CD14-positive monocyte (primary cell): ENCODE data around the gene PLPP2. TPM values are rescaled to one million over a fixed set of nuclear protein-coding genes. Genes with fewer than 3 reads are reported as not detected.

Experiments used
- DNase-seq, 3 donors: peaks; one replicate each; pipeline ENCODE4 v3.0.0-alpha.2; 2011 to 2022
- H2AFZ ChIP-seq: 2 replicates; pipeline ENCODE4 v1.6.0; 2012; ENCODE audit warnings: mild to moderate bottlenecking, low read depth, low read length, inconsistent platforms; ENCODE audit not compliant: insufficient read depth, poor library complexity, severe bottlenecking
- H3K27ac ChIP-seq, 2 donors: 1 replicate in 1 of 2; 2 replicates in 1 of 2; pipeline ENCODE4 v1.5.1; 2012 to 2013; ENCODE audit warnings: low read length in 2 of 2, control low read depth in 1 of 2, inconsistent platforms in 1 of 2, low read depth in 1 of 2, mild to moderate bottlenecking in 1 of 2
- H3K27me3 ChIP-seq, 2 donors: one replicate each; pipeline versions ENCODE4 v1.6.0 to v1.6.1; 2011 to 2013; ENCODE audit warnings: low read length in 2 of 2; ENCODE audit not compliant: control insufficient read depth in 2 of 2, insufficient read depth in 2 of 2
- H3K36me3 ChIP-seq, 2 donors: replicated peaks in 1 of 2; 1 replicate in 1 of 2; 2 replicates in 1 of 2; pipeline versions ENCODE4 v1.5.1 to v1.6.1; 2012 to 2013; ENCODE audit warnings: low read length in 2 of 2, control low read depth in 1 of 2, inconsistent platforms in 1 of 2, mild to moderate bottlenecking in 1 of 2; ENCODE audit not compliant: insufficient read depth in 2 of 2, control insufficient read depth in 1 of 2
- H3K4me1 ChIP-seq, 2 donors: 1 replicate in 1 of 2; 2 replicates in 1 of 2; pipeline versions ENCODE4 v1.5.1 to v1.6.1; 2012 to 2013; ENCODE audit warnings: low read length in 2 of 2, control low read depth in 1 of 2, inconsistent platforms in 1 of 2, mild to moderate bottlenecking in 1 of 2, moderate library complexity in 1 of 2; ENCODE audit not compliant: insufficient read depth in 2 of 2, control insufficient read depth in 1 of 2
- H3K4me2 ChIP-seq: replicated peaks from 2 replicates; pipeline ENCODE3; 2012; ENCODE audit warnings: low read length, moderate library complexity, mild to moderate bottlenecking; ENCODE audit not compliant: poor library complexity, severe bottlenecking; ENCODE audit errors: extremely low read depth
- H3K4me3 ChIP-seq, 3 experiments: fragments of 200-600 bp in 1 of 3; sonication (generic) in 1 of 3; replicated peaks in 1 of 3; 1 replicate in 2 of 3; 2 replicates in 1 of 3; pipeline ENCODE4 v1.5.1; 2011 to 2013; ENCODE audit warnings: low read length in 3 of 3, mild to moderate bottlenecking in 3 of 3, control low read depth in 2 of 3, low read depth in 2 of 3, inconsistent platforms in 1 of 3, moderate library complexity in 1 of 3
- H3K79me2 ChIP-seq: 2 replicates; pipeline ENCODE4 v1.6.0; 2012; ENCODE audit warnings: mild to moderate bottlenecking, control low read depth, inconsistent platforms, low read length, moderate library complexity; ENCODE audit not compliant: insufficient read depth
- H3K9ac ChIP-seq: 2 replicates; pipeline ENCODE4 v1.6.0; 2017; ENCODE audit warnings: low read length, mild to moderate bottlenecking; ENCODE audit not compliant: insufficient read depth, poor library complexity, severe bottlenecking
- H3K9me3 ChIP-seq, 2 donors: replicated peaks in 1 of 2; 1 replicate in 1 of 2; 2 replicates in 1 of 2; pipeline versions ENCODE4 v1.5.1 to v1.6.1; 2012 to 2013; ENCODE audit warnings: low read length in 2 of 2, control low read depth in 1 of 2; ENCODE audit not compliant: control insufficient read depth in 1 of 2, insufficient read depth in 1 of 2
- H4K20me1 ChIP-seq: 2 replicates; pipeline ENCODE4 v1.6.0; 2012; ENCODE audit warnings: mild to moderate bottlenecking, low read length, control low read depth, moderate library complexity; ENCODE audit not compliant: insufficient read depth
- H3K27ac Mint-ChIP-seq, 7 donors: one replicate each; pipeline ENCODE4 v1.8.0; 2020; ENCODE audit warnings: mild to moderate bottlenecking in 7 of 7, mixed read lengths in 7 of 7, moderate library complexity in 6 of 7, inconsistent platforms in 2 of 7
- H3K27me3 Mint-ChIP-seq, 3 donors: one replicate each; pipeline ENCODE4 v1.8.0; 2021 to 2022; ENCODE audit warnings: low read depth in 3 of 3, mild to moderate bottlenecking in 3 of 3, mixed read lengths in 3 of 3, moderate library complexity in 3 of 3, inconsistent platforms in 1 of 3
- H3K36me3 Mint-ChIP-seq, 2 donors: one replicate each; pipeline ENCODE4 v1.8.0; 2020; ENCODE audit warnings: mixed read lengths in 2 of 2, inconsistent platforms in 1 of 2, mild to moderate bottlenecking in 1 of 2
- H3K4me1 Mint-ChIP-seq: one replicate; pipeline ENCODE4 v1.8.0; 2020; ENCODE audit warnings: mild to moderate bottlenecking, mixed read lengths
- H3K4me3 Mint-ChIP-seq, 2 donors: one replicate each; pipeline ENCODE4 v1.8.0; 2020; ENCODE audit warnings: mild to moderate bottlenecking in 2 of 2, mixed read lengths in 2 of 2, moderate library complexity in 1 of 2
- H3K9me3 Mint-ChIP-seq, 7 donors: one replicate each; pipeline ENCODE4 v1.8.0; 2020 to 2022; ENCODE audit warnings: mixed read lengths in 7 of 7, mild to moderate bottlenecking in 6 of 7, moderate library complexity in 6 of 7, inconsistent platforms in 2 of 7
- CTCF ChIP-seq: fragments of 200-600 bp; IDR thresholded peaks from one replicate; pipeline ENCODE4 v1.8.0; 2022; ENCODE audit warnings: antibody characterized with exemption, mild to moderate bottlenecking
- WGBS: methylation state at CpG from one replicate; pipeline ENCODE4 v1.1.5; 2013; ENCODE audit warnings: missing lambda C conversion rate; ENCODE audit not compliant: insufficient coverage; 5-methylcytosine and 5-hydroxymethylcytosine counted together
- intact Hi-C, 2 donors: fragments of 100-400 bp; cut with micrococcal nuclease; formaldehyde crosslinking; loops; one replicate each; pipeline versions ENCODE4 v1.15.0 to v1.15.1; 2023
- polyA plus RNA-seq, 3 donors: library from polyadenylated mRNA; depleted of rRNA in 1 of 3; unstranded in 2 of 3; stranded (reverse) in 1 of 3; fragments of 300-500 nt in 2 of 3; fragments of >200 nt in 1 of 3; fragmentation: Illumina TruSeq in 2 of 3; gene quantifications; 1 replicate in 2 of 3; 2 replicates in 1 of 3; pipeline ENCODE4 v1.2.3, GENCODE V29; 2012 to 2021

PLPP2 gene
- polyA plus RNA-seq, 3 donors = 0.01 TPM; not detected in 2

GRCh38 chr19:311813-312261 is 20.6 kb upstream of the PLPP2 start:
- Histone ChIP-seq H3K36me3 (peaks cover 79 to 95% of the 10 kb centered on the region in 2 donors), H3K27me3 (no peaks in the 10 kb centered on the region), H3K4me3 (no peak overlapping the region), H3K4me1 (no peaks in the 10 kb centered on the region), H3K79me2 (peaks cover 2% of the 10 kb centered on the region), H3K27ac (no peak overlapping the region), H4K20me1 (peaks cover 69% of the 10 kb centered on the region), H3K9ac (no peak overlapping the region), H3K4me2 (no peak overlapping the region), H3K9me3 (no peaks in the 10 kb centered on the region), H2AFZ (no peak overlapping the region)
- Mint-ChIP-seq H3K4me3 (no peak overlapping the region), H3K27ac (peak overlapping the region in 1 of 7 donors; percentile 22), H3K9me3 (peaks cover 0 to 2% (median 0%) of the 10 kb centered on the region in 7 donors), H3K27me3 (peaks cover 1 to 2% (median 2%) of the 10 kb centered on the region in 3 donors), H3K36me3 (peaks cover 64 to 79% of the 10 kb centered on the region in 2 donors), H3K4me1 (no peaks in the 10 kb centered on the region)
- intact Hi-C loops = no loop called here
- TF ChIP-seq CTCF = no peak
- DNase-seq = no peak
- 95% methylated on average over 19 of the region's 33 CpGs for WGBS

GRCh38 chr19:310781-311496 is 19.7 kb upstream of the PLPP2 start:
- H3K4me3 ChIP-seq = no peak overlapping the region
- no peak for TF ChIP-seq CTCF

More at GRCh38 chr19:310781-311496, 19.7 kb upstream of the PLPP2 start:
- no peak for DNase-seq
- Mint-ChIP-seq H3K27ac (peak overlapping the region in 3 of 7 donors; percentile 38 to 83 (median 54)), H3K4me1 (no peaks in the 10 kb centered on the region), H3K27me3 (peaks cover 1 to 2% (median 2%) of the 10 kb centered on the region in 3 donors), H3K9me3 (peaks cover 0 to 2% (median 0%) of the 10 kb centered on the region in 7 donors), H3K36me3 (peaks cover 64 to 77% of the 10 kb centered on the region in 2 donors), H3K4me3 (no peak overlapping the region)
- H3K79me2 ChIP-seq = peaks cover 2% of the 10 kb centered on the region
- H3K27ac ChIP-seq = no peak overlapping the region
- H3K27me3 ChIP-seq = no peaks in the 10 kb centered on the region
- 98% methylated on average over 24 of the region's 24 CpGs for WGBS
- intact Hi-C loops = no loop called here
- H3K36me3 ChIP-seq = peaks cover 79 to 95% of the 10 kb centered on the region in 2 donors
- H4K20me1 ChIP-seq = peaks cover 76% of the 10 kb centered on the region
- H3K9ac ChIP-seq = no peak overlapping the region
- H3K9me3 ChIP-seq = no peaks in the 10 kb centered on the region
- H3K4me2 ChIP-seq = no peak overlapping the region
- no peaks in the 10 kb centered on the region for H3K4me1 ChIP-seq
- H2AFZ ChIP-seq = no peak overlapping the region
